Endothelial cell of umbilical vein (primary cell): Measurements from ENCODE around the gene TRIM2. TPM values are rescaled to one million over a fixed set of nuclear protein-coding genes. Genes with fewer than 3 reads are reported as not detected.

Experiments
- BruUV-seq: library from RNA; stranded (reverse); fragments of 400-500 nt; replicated peaks from 2 replicates; lab custom pipeline; 2021; lab: Mats Ljungman, UMichigan
- CTCF ChIA-PET: fragments of 300-600, 350-600 bp; sonication (Branson Sonifier 250); formaldehyde crosslinking; loops from one replicate; lab custom pipeline; 2021; ENCODE audit warnings: antibody characterized with exemption, inconsistent platforms; lab: Charles Lee
- POLR2A ChIA-PET: fragments of 300-600, 350-600 bp; sonication (Branson Sonifier 250); formaldehyde crosslinking; loops from one replicate; lab custom pipeline; 2021; ENCODE audit warnings: antibody characterized with exemption, inconsistent platforms; lab: Charles Lee
- DNase-seq: peaks from one replicate; pipeline ENCODE4 v3.0.0-alpha.2; 2011; ENCODE audit warnings: low read depth, low spot score
- FAIRE-seq: peaks from 2 replicates; lab custom pipeline; 2011; peaks lifted over from hg19 to GRCh38; lab: Jason Lieb, UNC
- H2AFZ ChIP-seq: 2 replicates; pipeline ENCODE4 v1.6.0; 2012; ENCODE audit warnings: low read depth, low read length, control low read depth, inconsistent platforms
- H3K27ac ChIP-seq: 2 replicates; pipeline ENCODE4 v1.5.1; 2011; ENCODE audit warnings: low read depth, mild to moderate bottlenecking, control low read depth, low read length, moderate library complexity; ENCODE audit not compliant: insufficient read depth
- H3K27me3 ChIP-seq, 2 experiments: 2 replicates each; pipeline versions ENCODE4 v1.6.0 to v1.6.1; 2011; ENCODE audit warnings: low read length in 2 of 2, mixed read lengths in 1 of 2; ENCODE audit not compliant: control insufficient read depth in 2 of 2, insufficient read depth in 2 of 2
- H3K36me3 ChIP-seq, 2 experiments: 2 replicates in 1 of 2; 3 replicates in 1 of 2; pipeline ENCODE4 v1.5.1; 2011; ENCODE audit warnings: low read length in 2 of 2, mild to moderate bottlenecking in 1 of 2, moderate library complexity in 1 of 2; ENCODE audit not compliant: control insufficient read depth in 2 of 2, insufficient read depth in 2 of 2; ENCODE audit errors: extremely low read depth in 1 of 2
- H3K4me1 ChIP-seq: 3 replicates; pipeline ENCODE4 v1.5.1; 2011; ENCODE audit warnings: mild to moderate bottlenecking, low read length; ENCODE audit not compliant: control insufficient read depth, insufficient read depth; ENCODE audit errors: extremely low read depth
- H3K4me2 ChIP-seq: 2 replicates; pipeline ENCODE4 v1.6.1; 2011; ENCODE audit warnings: low read length, control low read depth, mixed read lengths; ENCODE audit not compliant: insufficient read depth
- H3K4me3 ChIP-seq, 3 experiments: fragments of 200-600 bp in 1 of 3; sonication (generic), shearing (Covaris generic) in 1 of 3; replicated peaks in 1 of 3; 2 replicates each; pipeline ENCODE4 v1.5.1; 2011 to 2016; ENCODE audit warnings: control low read depth in 3 of 3, low read length in 3 of 3, mild to moderate bottlenecking in 2 of 3, inconsistent platforms in 1 of 3, low read depth in 1 of 3, moderate library complexity in 1 of 3; ENCODE audit not compliant: insufficient read depth in 1 of 3
- H3K79me2 ChIP-seq: 2 replicates; pipeline ENCODE4 v1.6.0; 2012; ENCODE audit warnings: low read length, inconsistent platforms; ENCODE audit not compliant: control insufficient read depth, insufficient read depth
- H3K9ac ChIP-seq: replicated peaks from 2 replicates; pipeline ENCODE3; 2011; ENCODE audit warnings: low read length, control low read depth; ENCODE audit not compliant: insufficient read depth; ENCODE audit errors: extremely low read depth
- H3K9me1 ChIP-seq: replicated peaks from 3 replicates; pipeline ENCODE4 v1.6.0; 2011; ENCODE audit warnings: mild to moderate bottlenecking, low read length; ENCODE audit not compliant: control insufficient read depth, insufficient read depth; ENCODE audit errors: extremely low read depth
- H3K9me3 ChIP-seq: replicated peaks from 2 replicates; pipeline ENCODE4 v1.5.1; 2012; ENCODE audit warnings: low read length, inconsistent platforms; ENCODE audit not compliant: control insufficient read depth, insufficient read depth
- H4K20me1 ChIP-seq: replicated peaks from 2 replicates; pipeline ENCODE3; 2011; ENCODE audit warnings: mild to moderate bottlenecking, low read length; ENCODE audit not compliant: control insufficient read depth, insufficient read depth; ENCODE audit errors: extremely low read depth
- EZH2 ChIP-seq: IDR thresholded peaks from 2 replicates; pipeline ENCODE4 v1.6.1; 2012; ENCODE audit warnings: borderline replicate concordance, low read depth, mild to moderate bottlenecking, moderate library complexity, low read length, inconsistent platforms; ENCODE audit not compliant: severe bottlenecking
- FOS ChIP-seq: IDR thresholded peaks from 2 replicates; pipeline ENCODE4 v1.6.1; 2011; ENCODE audit warnings: mild to moderate bottlenecking, low read length, moderate library complexity, borderline replicate concordance; ENCODE audit not compliant: insufficient read depth
- GATA2 ChIP-seq: IDR thresholded peaks from 2 replicates; pipeline ENCODE4 v1.7.0; 2011; ENCODE audit warnings: low read depth, mild to moderate bottlenecking, moderate library complexity, mixed read lengths, low read length; ENCODE audit not compliant: insufficient read length, insufficient read depth
- JUN ChIP-seq: IDR thresholded peaks from 2 replicates; pipeline ENCODE4 v1.6.1; 2011; ENCODE audit warnings: borderline replicate concordance, low read depth; ENCODE audit not compliant: insufficient read length, insufficient read depth
- MYC ChIP-seq: IDR thresholded peaks from one replicate; pipeline ENCODE4 v1.6.1; 2011; ENCODE audit warnings: mild to moderate bottlenecking, low read depth, low read length
- POLR2A ChIP-seq: IDR thresholded peaks from 2 replicates; pipeline ENCODE4 v1.6.1; 2012; ENCODE audit warnings: low read depth, mild to moderate bottlenecking, control low read depth, low read length
- POLR2AphosphoS5 ChIP-seq: IDR thresholded peaks from 2 replicates; pipeline ENCODE4 v1.6.1; 2012; ENCODE audit warnings: low read depth, mild to moderate bottlenecking, control low read depth, low read length, moderate library complexity; ENCODE audit not compliant: insufficient read depth
- dilution Hi-C: fragments of 300-500 bp; cut with MboI; formaldehyde crosslinking; loops from one replicate; pipeline ENCODE4 v1.15.0; 2019; ENCODE audit warnings: low sequenced_read_pairs; ENCODE audit not compliant: extremely low pct_ligation_motif_present
- intact Hi-C: fragments of 100-400 bp; cut with micrococcal nuclease; formaldehyde crosslinking; loops from one replicate; pipeline ENCODE4 v1.10.0; 2022
- polyA plus RNA-seq, 4 experiments: library from polyadenylated mRNA; depleted of rRNA in 3 of 4; stranded (reverse) in 3 of 4; unstranded in 1 of 4; fragments of >200 nt; gene quantifications; 2 replicates each; pipeline versions ENCODE4 v1.2.1 to v1.2.3, GENCODE V29; 2011 to 2012; ENCODE audit warnings: missing spikeins in 1 of 4
- total RNA-seq: library from RNA; stranded (reverse); gene quantifications from 2 replicates; pipeline ENCODE4 v1.2.3, GENCODE V29; 2021

The TRIM2 gene
- total and polyA plus RNA-seq, 2 donors (not counting 3 experiments of a cell fraction or from before 2014, with no cell fraction given): 6.8 to 19.7 TPM

GRCh38 chr4:153224474-153224873 is 20.2 kb downstream of the TRIM2 start:
- ChIA-PET POLR2A (no interaction called here), CTCF (interaction anchor here (1.0 to 2.5 kb wide), 4 partner anchors 10 to 82 kb away, joined by 3 to 13 read pairs (median 6); no protein-coding TSS in a partner anchor)
- Histone ChIP-seq H3K9ac (no peak overlapping the region), H3K79me2 (no peaks in the 10 kb centered on the region), H2AFZ (no peak overlapping the region), H4K20me1 (no peaks in the 10 kb centered on the region), H3K4me1 (peaks cover 17% of the 10 kb centered on the region), H3K9me1 (no peaks in the 10 kb centered on the region), H3K9me3 (no peaks in the 10 kb centered on the region), H3K36me3 (no peaks in the 10 kb centered on the region), H3K27ac (no peak overlapping the region), H3K4me2 (peak overlapping the region; percentile 94), H3K27me3 (no peaks in the 10 kb centered on the region), H3K4me3 (no peak overlapping the region)
- DNase-seq (no peak), FAIRE-seq (no peak)
- no peak for TF ChIP-seq POLR2A
- no peak for TF ChIP-seq GATA2
- TF ChIP-seq JUN: no peak
- TF ChIP-seq MYC: no peak
- intact Hi-C loops: loop anchor here (5.0 kb wide), 1 partner anchor 93 kb away; no protein-coding TSS in a partner anchor
- dilution Hi-C loops: no loop called here
- BruUV-seq: no TSS peak

- no peak overlapping the region for H3K4me3 ChIP-seq
- FAIRE-seq (no peak), DNase-seq (no peak)
- H3K9ac ChIP-seq: no peak overlapping the region
- H3K79me2 ChIP-seq: no peaks in the 10 kb centered on the region
- H3K4me1 ChIP-seq: peaks cover 17% of the 10 kb centered on the region
- POLR2A ChIA-PET: no interaction called here
- no peaks in the 10 kb centered on the region for H4K20me1 ChIP-seq
- no peaks in the 10 kb centered on the region for H3K27me3 ChIP-seq
- no peak overlapping the region for H2AFZ ChIP-seq
- no peak overlapping the region for H3K27ac ChIP-seq
- H3K9me3 ChIP-seq: no peaks in the 10 kb centered on the region
- dilution Hi-C loops: no loop called here
- intact Hi-C loops: no loop called here
- H3K4me2 ChIP-seq: no peak overlapping the region
- no peaks in the 10 kb centered on the region for H3K36me3 ChIP-seq
- CTCF ChIA-PET: interaction anchor here (1.4 kb wide), 1 partner anchor 15 kb away, joined by 3 read pairs; no protein-coding TSS in a partner anchor
- H3K9me1 ChIP-seq: no peaks in the 10 kb centered on the region
- TF ChIP-seq JUN: no peak
- TF ChIP-seq POLR2AphosphoS5: no peak
- TF ChIP-seq FOS: no peak
- TF ChIP-seq EZH2: no peak
- BruUV-seq: no TSS peak
Measured at GRCh38 chr4:153227469-153228075, 23.3 kb downstream of the TRIM2 start.
